VCaP (cell line): Measurements from ENCODE around the gene PRKAR2B.

Experiments used
- H3K27ac ChIP-seq: fragments of 450-650 bp; 2 replicates; pipeline ENCODE4 v1.5.1; 2017
- CTCF ChIP-seq: fragments of 450-650 bp; conservative IDR thresholded peaks from 2 replicates; pipeline ENCODE4 v1.5.1; 2017; ENCODE audit warnings: mild to moderate bottlenecking, moderate library complexity

Gene PRKAR2B

GRCh38 chr7:107065929-107066247 is 21.4 kb downstream of the PRKAR2B start:
- TF ChIP-seq CTCF = no peak
- H3K27ac ChIP-seq = peak overlapping the region; percentile 81

GRCh38 chr7:107068156-107068555 is 23.7 kb downstream of the PRKAR2B start:
- no peak for TF ChIP-seq CTCF

GRCh38 chr7:107069457-107069856 is 25.0 kb downstream of the PRKAR2B start:
- peak overlapping the region; percentile 63 for H3K27ac ChIP-seq
- no peak for TF ChIP-seq CTCF

More at GRCh38 chr7:107068156-107068555, 23.7 kb downstream of the PRKAR2B start:
- peak overlapping the region; percentile 63 for H3K27ac ChIP-seq

GRCh38 chr7:107070710-107071109 is 26.2 kb downstream of the PRKAR2B start:
- no peak overlapping the region for H3K27ac ChIP-seq
- TF ChIP-seq CTCF = no peak

- H3K27ac ChIP-seq = no peak overlapping the region
- no peak for TF ChIP-seq CTCF
Measured at GRCh38 chr7:107071129-107071528, 26.6 kb downstream of the PRKAR2B start.

GRCh38 chr7:107072133-107072532 is 27.6 kb downstream of the PRKAR2B start:
- no peak overlapping the region for H3K27ac ChIP-seq
- TF ChIP-seq CTCF = no peak

- no peak overlapping the region for H3K27ac ChIP-seq
- TF ChIP-seq CTCF = no peak
Measured at GRCh38 chr7:107075863-107076574, 31.5 kb downstream of the PRKAR2B start.
